Ishikawa (cell line): ENCODE data around the gene POLR2J.

Experiments used
- CEBPB ChIP-seq: IDR thresholded peaks from 2 replicates; pipeline ENCODE4 v1.6.1; 2012
- CREB1 ChIP-seq: IDR thresholded peaks from 2 replicates; pipeline ENCODE4 v1.6.1; 2012; ENCODE audit warnings: low read depth
- EGR1 ChIP-seq: IDR thresholded peaks from 2 replicates; pipeline ENCODE4 v1.6.1; 2012
- EP300 ChIP-seq: IDR thresholded peaks from 2 replicates; pipeline ENCODE4 v1.6.1; 2012; ENCODE audit warnings: borderline replicate concordance
- FOXM1 ChIP-seq: IDR thresholded peaks from 2 replicates; pipeline ENCODE4 v1.6.1; 2012; ENCODE audit warnings: low read depth, borderline replicate concordance
- NFIC ChIP-seq: IDR thresholded peaks from 2 replicates; pipeline ENCODE4 v1.6.1; 2012
- RAD21 ChIP-seq: IDR thresholded peaks from 2 replicates; pipeline ENCODE4 v1.6.1; 2012; ENCODE audit warnings: low read depth
- TAF1 ChIP-seq: IDR thresholded peaks from 2 replicates; pipeline ENCODE4 v1.6.1; 2012; ENCODE audit warnings: low read depth, mild to moderate bottlenecking
- TCF12 ChIP-seq: IDR thresholded peaks from 2 replicates; pipeline ENCODE4 v1.6.1; 2012; ENCODE audit warnings: low read depth
- TEAD4 ChIP-seq: IDR thresholded peaks from 2 replicates; pipeline ENCODE4 v1.6.1; 2012
- YY1 ChIP-seq: IDR thresholded peaks from 2 replicates; pipeline ENCODE4 v1.6.1; 2012; ENCODE audit warnings: low read depth
- ZBTB7A ChIP-seq: IDR thresholded peaks from 2 replicates; pipeline ENCODE4 v1.6.1; 2012; ENCODE audit warnings: low read depth
- TF ChIP-seq, protein P1 (sequence below): IDR thresholded peaks from 2 replicates; pipeline ENCODE4 v1.6.1; 2012; ENCODE audit warnings: low read depth, mild to moderate bottlenecking
- TF ChIP-seq, protein P2 (sequence below): IDR thresholded peaks from 2 replicates; pipeline ENCODE4 v1.6.1; 2012
- TF ChIP-seq, protein P3 (sequence below): IDR thresholded peaks from 2 replicates; pipeline ENCODE4 v1.6.1; 2012

The POLR2J gene

GRCh38 chr7:102463841-102464576 lies 14.7 kb downstream of the POLR2J start:
- TF ChIP-seq TEAD4 (peak; percentile 5; the same call in 1 of the 2 replicates), RAD21 (no peak)

GRCh38 chr7:102460467-102460866 lies 18.3 kb downstream of the POLR2J start:
- no peak for TF ChIP-seq CREB1
- no peak for TF ChIP-seq TEAD4
- TF ChIP-seq TAF1 = no peak
- no peak for TF ChIP-seq ZBTB7A
- TF ChIP-seq RAD21 = no peak
- TF ChIP-seq YY1 = no peak
- no peak for TF ChIP-seq TCF12
- no peak for TF ChIP-seq EGR1

DNA sequence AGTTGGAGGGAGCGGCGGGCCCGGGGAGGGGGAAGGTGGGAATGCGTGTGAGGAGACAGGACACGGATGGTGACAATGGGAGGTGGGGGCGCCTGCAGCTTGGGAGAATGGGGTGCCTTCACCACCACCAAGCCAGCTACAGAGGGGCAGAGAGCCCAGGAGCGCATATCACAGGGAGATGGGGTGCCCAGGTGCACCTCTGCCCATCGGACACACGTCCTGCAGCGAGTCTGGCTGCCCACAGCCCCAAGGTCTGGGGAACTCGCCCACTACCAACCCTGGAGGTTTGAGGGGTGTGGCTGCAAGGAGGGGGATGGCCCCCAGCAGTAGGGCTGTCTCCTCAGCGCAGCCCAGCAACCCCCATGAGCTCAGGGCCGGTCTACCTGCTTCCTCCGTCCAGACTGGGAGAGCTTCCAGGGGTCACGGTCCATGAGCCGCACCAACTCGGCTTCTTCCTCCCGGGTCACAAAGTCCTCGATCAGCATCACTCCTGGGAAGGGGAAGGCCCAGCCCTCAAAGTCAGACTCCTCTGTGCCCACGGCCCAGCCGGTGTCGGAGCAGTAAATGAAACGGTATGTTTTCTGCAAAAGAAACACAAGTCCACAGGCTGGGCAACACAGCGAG lies 19.4 kb downstream of the POLR2J start:
- no peak for TF ChIP-seq RAD21
- TF ChIP-seq ZBTB7A = no peak

- TF ChIP-seq, protein P1, sequence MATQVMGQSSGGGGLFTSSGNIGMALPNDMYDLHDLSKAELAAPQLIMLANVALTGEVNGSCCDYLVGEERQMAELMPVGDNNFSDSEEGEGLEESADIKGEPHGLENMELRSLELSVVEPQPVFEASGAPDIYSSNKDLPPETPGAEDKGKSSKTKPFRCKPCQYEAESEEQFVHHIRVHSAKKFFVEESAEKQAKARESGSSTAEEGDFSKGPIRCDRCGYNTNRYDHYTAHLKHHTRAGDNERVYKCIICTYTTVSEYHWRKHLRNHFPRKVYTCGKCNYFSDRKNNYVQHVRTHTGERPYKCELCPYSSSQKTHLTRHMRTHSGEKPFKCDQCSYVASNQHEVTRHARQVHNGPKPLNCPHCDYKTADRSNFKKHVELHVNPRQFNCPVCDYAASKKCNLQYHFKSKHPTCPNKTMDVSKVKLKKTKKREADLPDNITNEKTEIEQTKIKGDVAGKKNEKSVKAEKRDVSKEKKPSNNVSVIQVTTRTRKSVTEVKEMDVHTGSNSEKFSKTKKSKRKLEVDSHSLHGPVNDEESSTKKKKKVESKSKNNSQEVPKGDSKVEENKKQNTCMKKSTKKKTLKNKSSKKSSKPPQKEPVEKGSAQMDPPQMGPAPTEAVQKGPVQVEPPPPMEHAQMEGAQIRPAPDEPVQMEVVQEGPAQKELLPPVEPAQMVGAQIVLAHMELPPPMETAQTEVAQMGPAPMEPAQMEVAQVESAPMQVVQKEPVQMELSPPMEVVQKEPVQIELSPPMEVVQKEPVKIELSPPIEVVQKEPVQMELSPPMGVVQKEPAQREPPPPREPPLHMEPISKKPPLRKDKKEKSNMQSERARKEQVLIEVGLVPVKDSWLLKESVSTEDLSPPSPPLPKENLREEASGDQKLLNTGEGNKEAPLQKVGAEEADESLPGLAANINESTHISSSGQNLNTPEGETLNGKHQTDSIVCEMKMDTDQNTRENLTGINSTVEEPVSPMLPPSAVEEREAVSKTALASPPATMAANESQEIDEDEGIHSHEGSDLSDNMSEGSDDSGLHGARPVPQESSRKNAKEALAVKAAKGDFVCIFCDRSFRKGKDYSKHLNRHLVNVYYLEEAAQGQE = no peak
- no peak for TF ChIP-seq CREB1
- TF ChIP-seq FOXM1 = no peak
- no peak for TF ChIP-seq TCF12
- no peak for TF ChIP-seq TAF1
- no peak for TF ChIP-seq ZBTB7A
- TF ChIP-seq, protein P2, sequence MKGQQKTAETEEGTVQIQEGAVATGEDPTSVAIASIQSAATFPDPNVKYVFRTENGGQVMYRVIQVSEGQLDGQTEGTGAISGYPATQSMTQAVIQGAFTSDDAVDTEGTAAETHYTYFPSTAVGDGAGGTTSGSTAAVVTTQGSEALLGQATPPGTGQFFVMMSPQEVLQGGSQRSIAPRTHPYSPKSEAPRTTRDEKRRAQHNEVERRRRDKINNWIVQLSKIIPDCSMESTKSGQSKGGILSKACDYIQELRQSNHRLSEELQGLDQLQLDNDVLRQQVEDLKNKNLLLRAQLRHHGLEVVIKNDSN = no peak
- TF ChIP-seq CEBPB = no peak
- no peak for TF ChIP-seq EGR1
- no peak for TF ChIP-seq RAD21
- TF ChIP-seq, protein P3, sequence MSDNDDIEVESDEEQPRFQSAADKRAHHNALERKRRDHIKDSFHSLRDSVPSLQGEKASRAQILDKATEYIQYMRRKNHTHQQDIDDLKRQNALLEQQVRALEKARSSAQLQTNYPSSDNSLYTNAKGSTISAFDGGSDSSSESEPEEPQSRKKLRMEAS = no peak
- no peak for TF ChIP-seq EP300
Observed at GRCh38 chr7:102457352-102457924, 21.3 kb downstream of the POLR2J start.

GRCh38 chr7:102456327-102456726 lies 22.4 kb downstream of the POLR2J start:
- no peak for TF ChIP-seq EGR1
- no peak for TF ChIP-seq TAF1
- TF ChIP-seq TEAD4 = no peak
- no peak for TF ChIP-seq NFIC
- no peak for TF ChIP-seq CREB1
- TF ChIP-seq, protein P1 = no peak

- TF ChIP-seq, protein P3 = no peak
- TF ChIP-seq CREB1 (no peak), TEAD4 (no peak), NFIC (no peak), TCF12 (no peak), ZBTB7A (no peak), EP300 (no peak), CEBPB (no peak)
Observed at GRCh38 chr7:102455596-102455995, 23.1 kb downstream of the POLR2J start.

DNA sequence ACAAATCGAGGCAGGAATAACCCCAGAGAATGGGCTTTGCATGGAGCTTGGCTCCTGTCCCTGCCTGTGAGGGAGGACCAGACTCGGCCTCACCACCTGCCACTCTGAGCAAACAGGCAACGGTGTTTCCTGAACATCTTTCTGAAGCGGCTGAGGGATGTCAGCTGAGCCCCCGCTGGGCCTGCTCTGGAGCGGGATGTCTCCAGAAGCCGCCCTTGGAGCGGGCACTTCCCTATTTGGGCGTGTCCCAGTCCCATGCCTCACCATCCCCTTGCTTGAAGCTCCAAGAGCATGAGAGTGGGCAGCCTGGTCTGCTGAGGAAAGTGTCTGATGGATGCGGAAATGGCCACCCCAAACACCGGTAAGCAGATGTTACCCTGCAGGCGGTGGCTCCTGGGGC lies 24.3 kb downstream of the POLR2J start:
- TF ChIP-seq, protein P2 = no peak
- TF ChIP-seq YY1 (no peak), NFIC (no peak), TEAD4 (no peak), FOXM1 (no peak), EGR1 (no peak), RAD21 (no peak)
